C4-2B (cell line): ENCODE data around the gene TTLL5.

ENCODE experiments used
- H3K27ac ChIP-seq: fragments of 450-650 bp; 2 replicates; pipeline ENCODE4 v1.5.1; 2017
- ZFX ChIP-seq: fragments of 450-650 bp; IDR thresholded peaks from 2 replicates; pipeline ENCODE4 v1.6.1; 2017
- TF ChIP-seq, protein P1 (sequence below): fragments of 450-650 bp; conservative IDR thresholded peaks from 2 replicates; pipeline ENCODE4 v1.5.1; 2017; ENCODE audit warnings: mild to moderate bottlenecking

The TTLL5 gene

DNA sequence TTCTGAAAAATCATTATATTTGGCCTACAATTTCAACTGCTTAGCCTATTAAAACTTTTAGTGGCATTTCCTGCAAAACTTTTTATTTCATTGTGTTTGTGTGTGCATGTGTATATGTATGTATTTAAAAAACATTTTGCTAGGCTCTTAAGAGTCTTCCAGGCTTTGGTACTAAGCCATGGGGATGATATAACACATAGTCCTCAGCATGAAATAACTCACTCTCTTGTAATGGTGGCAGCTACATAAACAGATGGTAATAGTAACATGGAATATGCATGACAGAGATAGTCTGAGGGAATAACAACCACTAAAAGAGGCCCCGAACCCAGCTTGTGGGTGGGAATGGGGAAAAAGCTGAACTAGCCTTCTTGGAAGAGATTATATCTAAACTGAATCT, 141.4 kb downstream of the TTLL5 start:
- no peak for TF ChIP-seq ZFX
- TF ChIP-seq, protein P1, sequence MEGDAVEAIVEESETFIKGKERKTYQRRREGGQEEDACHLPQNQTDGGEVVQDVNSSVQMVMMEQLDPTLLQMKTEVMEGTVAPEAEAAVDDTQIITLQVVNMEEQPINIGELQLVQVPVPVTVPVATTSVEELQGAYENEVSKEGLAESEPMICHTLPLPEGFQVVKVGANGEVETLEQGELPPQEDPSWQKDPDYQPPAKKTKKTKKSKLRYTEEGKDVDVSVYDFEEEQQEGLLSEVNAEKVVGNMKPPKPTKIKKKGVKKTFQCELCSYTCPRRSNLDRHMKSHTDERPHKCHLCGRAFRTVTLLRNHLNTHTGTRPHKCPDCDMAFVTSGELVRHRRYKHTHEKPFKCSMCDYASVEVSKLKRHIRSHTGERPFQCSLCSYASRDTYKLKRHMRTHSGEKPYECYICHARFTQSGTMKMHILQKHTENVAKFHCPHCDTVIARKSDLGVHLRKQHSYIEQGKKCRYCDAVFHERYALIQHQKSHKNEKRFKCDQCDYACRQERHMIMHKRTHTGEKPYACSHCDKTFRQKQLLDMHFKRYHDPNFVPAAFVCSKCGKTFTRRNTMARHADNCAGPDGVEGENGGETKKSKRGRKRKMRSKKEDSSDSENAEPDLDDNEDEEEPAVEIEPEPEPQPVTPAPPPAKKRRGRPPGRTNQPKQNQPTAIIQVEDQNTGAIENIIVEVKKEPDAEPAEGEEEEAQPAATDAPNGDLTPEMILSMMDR, result no peak

DNA sequence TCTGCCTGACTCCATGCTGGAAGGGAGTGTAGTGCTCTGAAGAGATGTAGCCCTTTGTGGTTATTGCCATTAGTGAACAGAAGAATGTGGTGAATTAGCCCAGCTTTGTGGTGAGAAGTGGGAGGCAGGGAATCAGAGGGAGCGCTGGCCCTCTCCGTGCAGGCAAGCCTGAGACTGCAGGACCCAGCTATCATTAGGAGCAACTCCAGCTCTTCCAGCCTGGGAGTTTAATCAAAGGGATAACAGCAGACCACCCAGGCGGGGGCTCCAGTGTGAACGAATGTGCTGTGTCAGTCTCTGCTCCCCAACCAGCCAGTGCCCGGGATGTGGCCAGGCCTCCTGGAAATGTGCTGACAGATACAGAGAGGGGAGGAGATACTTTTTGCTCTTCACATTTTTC, 142.7 kb downstream of the TTLL5 start:
- TF ChIP-seq, protein P1, result no peak
- TF ChIP-seq ZFX, result no peak
- no peak overlapping the region for H3K27ac ChIP-seq

More for the DNA sequence above, 141.4 kb downstream of the TTLL5 start:
- H3K27ac ChIP-seq, result no peak overlapping the region

DNA sequence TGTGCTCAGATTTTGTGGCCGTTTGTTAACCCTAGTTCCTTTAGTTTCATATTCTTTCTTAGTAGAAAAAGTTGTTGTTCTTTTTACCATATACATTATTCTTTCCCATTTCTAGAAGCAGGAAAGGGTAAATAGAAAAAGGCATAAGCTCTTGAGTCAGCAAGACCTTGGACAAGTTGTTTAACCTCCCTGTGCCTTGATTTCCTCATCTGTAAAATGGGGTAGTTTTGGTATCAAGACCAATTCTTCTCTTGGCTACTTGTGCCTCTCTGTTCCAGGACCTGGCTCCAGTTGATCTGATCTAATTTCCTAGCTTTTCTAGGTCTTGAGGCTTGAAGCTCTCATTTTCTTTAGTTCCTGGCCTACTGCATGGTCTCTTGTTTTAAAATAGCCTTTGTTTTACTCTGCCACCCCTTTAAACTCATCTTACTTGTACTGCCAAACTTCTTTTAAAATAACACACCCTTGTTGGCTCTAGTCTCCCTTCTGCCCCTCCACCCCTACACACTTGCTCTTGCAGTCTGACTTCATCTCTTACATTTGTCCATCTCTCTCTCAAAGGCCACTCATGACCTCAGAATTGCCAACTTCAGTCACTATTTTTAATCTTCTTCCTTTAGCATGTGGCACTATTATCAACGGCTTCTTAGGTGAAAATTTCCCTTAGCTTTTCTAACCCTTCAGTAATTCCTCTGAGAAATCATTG, 143.7 kb downstream of the TTLL5 start:
- H3K27ac ChIP-seq, result no peak overlapping the region

DNA sequence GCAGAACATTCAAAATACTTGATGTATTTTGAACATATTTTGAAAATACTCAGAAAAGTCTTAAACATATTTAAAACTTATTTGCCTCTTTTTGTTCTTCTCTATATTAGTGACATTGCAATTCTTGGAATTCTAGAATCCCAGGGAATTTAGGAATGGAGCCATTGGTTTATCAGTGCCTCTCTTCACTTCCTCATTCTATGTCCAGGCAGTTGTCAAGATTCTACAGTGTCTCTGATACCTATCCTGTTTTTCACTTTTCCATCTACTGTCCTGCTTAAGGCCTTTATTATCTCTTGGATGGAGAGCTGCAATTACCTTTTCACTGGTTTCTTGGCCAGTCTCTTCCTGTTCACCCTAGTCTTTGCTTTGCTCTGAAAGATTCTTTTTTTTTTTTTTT, 144.6 kb downstream of the TTLL5 start:
- TF ChIP-seq, protein P1, result no peak
- TF ChIP-seq ZFX, result no peak

More for the DNA sequence above, 143.7 kb downstream of the TTLL5 start:
- no peak for TF ChIP-seq ZFX
- TF ChIP-seq, protein P1, result no peak

DNA sequence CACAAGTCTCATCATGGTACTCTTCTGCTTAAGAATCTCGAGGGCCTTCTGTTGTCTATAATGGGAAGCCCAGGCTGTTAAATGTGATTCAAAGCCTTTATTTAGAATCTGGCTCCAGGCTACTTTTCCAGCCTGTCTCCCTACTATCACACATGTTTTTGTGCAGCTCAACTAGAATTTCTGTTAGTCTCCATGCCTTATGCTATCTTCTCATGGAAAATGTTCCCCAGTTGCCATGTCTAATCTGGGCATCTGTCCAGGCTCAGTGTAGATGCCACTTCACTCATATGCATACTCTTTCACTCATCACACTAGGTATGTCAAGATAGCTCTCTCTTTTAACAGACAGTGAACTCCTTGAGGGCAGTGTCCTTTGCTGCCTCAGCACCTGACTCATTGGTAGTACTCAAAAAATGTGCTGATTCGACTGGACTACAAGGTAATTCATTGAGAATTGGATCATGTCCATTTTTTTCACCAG, 145.3 kb downstream of the TTLL5 start:
- TF ChIP-seq, protein P1, result no peak
- no peak for TF ChIP-seq ZFX
- no peak overlapping the region for H3K27ac ChIP-seq

More for the DNA sequence above, 144.6 kb downstream of the TTLL5 start:
- no peak overlapping the region for H3K27ac ChIP-seq

DNA sequence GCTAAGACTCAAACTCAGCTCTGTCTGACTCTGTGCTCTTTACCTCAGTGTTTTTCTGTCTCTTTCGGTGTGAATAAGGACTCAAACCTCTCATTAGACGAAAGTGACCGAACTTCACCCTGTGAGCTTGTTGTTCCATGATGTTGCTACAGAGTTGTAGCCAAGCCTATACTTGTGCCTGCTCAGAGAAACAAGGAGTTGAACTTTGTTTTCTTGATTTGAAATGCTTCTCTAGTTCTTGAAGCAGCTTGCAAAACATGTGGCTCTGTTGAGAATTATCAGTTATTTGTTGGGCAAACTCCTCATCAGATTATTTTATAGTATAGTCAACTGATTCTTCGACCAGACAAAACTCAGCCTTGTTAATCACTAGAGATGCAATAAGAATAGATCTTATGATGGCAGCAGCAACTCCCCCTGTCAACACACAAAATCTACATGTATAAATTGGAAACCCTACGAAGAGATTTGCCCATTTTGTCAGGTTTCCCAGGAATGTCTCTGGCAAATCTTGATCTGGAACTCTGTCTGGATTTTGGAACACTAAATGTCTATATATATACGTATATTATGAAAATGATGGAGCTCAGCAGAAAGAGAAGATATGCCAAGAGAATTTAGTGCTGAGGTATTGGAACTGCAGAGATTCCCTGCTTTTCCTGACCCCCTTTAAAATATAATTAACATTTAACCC, 146.8 kb downstream of the TTLL5 start:
- no peak overlapping the region for H3K27ac ChIP-seq
- TF ChIP-seq ZFX, result no peak
- TF ChIP-seq, protein P1, result no peak
